ENCODE measurements around the gene DIP2C.
"Not testable (repeated sequence)": the region's sequence is repeated elsewhere in the genome, so short reads cannot be mapped to it uniquely, and the experiment has no call there.

The DIP2C gene

DNA sequence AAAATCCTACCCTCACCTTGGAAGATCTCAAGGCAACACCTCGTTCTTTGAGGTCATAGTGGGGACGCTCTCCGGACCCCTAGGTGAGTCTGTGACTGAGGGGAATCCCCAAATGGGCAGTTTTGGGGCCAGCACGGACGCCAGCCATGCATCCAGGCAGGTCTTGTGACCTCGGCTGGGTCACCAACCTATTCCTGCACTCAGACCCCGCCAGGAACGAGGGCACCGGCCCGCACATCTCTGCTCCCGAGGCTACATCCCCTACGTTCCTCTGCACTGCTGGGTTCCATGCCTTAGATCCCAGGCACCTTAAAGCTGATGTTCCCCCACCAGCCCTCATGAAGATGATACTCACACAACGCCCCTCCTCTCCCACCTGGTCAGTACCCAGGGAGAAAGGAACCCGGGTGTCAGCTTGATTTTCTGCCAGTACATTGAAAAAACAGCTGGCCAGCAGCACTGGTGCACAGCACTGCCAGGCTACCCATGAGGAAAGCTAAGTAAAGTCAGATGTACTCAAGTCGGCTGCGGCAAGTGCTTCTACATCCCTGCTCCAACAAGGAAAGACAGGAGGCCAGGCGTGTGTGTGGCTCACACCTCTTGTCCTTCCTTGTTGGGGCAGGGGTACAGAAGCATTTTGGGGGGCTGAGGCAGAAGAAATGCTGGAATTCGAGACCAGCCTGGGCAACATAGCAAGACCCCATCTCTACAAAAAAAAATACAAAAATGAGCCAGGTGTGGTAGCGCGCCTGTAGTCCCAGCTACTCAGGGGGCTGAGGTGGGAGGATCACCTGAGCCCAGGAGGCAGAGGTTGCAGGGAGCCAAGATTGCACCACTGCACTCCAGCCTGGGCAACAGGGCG is 48.1 kb downstream of the DIP2C start:
- DNase-seq (ENCODE audit: low read depth in 2 of 2) = no peak

DNA sequence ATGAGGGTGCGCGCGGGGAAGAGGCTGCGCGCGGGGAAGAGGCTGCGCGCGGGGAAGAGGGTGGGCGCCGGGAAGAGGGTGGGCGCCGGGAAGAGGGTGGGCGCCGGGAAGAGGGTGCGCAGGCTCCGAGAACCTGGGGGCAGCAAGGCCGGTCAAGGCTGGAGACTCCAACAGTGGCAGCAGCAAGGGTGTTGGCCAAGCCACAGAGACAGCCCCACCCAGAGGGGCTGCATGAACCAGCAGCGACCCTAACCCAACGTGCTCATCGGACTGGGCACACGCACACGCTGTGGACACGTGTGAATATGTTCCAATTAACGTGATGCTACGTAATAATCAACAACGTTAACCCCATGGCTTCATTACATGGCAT is 48.8 kb downstream of the DIP2C start:
- no peak for DNase-seq (ENCODE audit: low read depth in 2 of 2)

DNA sequence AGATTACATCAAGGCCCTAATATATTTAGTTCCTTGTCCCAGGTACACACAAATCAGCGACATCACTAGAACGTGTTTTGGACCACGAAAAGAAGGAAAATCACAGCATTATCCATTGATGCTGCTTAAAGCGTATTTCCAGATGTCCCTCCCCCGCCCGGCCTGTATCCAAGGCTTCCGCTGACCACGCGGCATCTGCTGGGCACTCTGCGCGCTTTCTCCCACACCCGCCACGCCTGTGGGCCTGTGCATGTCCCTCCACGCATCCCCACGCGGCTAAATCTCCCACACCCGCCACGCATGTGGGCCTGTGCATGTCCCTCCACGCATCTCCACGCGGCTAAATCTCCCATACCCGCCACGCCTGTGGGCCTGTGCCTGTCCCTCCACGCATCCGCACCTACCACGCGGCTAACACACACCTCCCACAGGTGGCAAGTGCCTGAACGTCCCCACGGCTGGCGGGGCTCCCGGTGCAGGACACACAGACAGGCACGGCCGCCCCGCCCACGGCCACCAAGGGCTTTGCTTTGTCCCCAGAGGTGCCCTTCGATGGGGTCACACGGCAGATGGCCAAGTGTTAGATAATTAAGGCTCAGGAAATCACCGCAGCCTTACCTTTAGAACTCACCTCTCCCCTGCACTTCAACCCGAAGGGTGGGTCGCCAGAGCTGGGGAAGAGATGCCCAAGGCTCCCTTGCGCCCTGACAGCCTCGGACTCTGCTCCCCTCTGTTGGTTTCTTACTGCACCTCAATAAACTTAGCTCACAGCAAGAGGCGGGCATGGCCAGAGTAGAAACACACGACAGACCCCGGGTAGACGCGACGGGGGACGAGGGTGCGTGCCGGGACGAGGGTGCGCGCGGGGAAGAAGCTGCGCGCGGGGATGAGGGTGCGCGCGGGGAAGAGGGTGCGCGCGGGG is 49.5 kb downstream of the DIP2C start:
- no peak for DNase-seq (ENCODE audit: low read depth in 2 of 2)

DNA sequence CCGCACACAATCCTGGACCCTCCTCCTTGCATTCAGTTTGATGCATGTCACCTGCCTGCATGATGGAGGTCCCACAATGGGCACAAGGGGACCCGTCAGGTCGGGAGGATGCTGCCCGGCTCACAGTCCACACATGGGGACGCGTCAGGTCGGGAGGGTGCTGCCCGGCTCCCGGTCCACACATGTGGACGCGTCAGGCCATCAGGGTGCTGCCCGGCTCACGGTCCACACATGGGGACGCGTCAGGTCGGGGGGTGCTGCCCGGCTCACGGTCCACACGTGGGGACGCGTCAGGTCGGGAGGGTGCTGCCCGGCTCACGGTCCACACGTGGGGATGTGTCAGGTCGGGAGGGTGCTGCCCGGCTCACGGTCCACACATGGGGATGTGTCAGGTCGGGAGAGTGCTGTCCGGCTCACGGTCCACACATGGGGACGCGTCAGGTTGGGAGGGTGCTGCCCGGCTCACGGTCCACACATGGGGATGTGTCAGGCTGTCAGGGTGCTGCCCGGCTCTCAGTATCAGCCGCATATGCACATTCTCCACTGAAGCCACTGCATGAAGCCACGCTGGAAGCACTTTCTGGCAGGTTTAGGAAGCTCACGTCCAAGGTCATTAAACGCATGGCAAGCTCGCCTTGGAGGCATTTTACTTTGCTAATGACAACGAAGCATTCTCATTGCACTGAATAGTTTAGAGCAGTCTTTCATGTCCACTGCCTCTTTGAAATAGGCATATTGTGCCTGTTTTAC is 50.3 kb downstream of the DIP2C start:
- no peak for DNase-seq (ENCODE audit: low read depth in 2 of 2)

DNA sequence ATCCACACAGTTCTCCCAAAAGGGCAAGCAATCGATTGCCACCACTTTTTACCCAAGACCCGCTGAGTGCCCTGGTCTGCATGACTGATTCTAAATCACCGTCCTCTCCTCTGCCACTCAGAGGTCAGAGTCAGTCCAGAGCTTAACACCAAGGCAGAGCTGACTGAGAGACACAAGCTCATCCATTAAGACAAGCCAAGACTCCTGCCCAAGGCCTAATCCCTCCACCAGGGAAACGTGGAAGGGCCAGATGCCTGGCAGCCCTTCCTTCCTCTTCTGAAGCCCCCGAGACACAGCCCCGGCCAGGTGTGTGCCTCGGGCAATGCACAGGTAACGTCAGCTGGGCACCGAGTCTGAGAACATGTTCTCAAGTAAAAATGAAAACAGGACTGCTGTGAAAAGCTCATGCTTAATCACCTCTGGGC is 51.7 kb downstream of the DIP2C start:
- no peak for DNase-seq (ENCODE audit: low read depth in 2 of 2)

DNA sequence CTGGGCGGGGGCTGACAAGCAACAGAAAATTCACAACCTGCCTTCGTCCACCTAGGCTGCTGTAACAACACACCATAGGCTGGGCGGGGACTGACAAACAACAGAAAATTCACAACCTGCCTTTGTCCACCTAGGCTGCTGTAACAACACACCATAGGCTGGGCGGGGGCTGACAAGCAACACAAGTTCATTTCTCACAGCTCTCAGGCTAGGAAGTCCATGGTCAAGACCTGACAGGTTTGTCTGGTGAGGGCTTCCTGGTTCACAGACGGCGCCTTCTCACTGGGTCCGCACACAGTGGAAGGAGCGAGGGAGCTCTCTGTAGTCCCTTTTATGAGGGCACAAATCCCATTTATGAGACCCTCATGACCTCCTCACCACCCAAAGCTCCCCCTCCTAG is 52.2 kb downstream of the DIP2C start:
- no peak for DNase-seq (ENCODE audit: low read depth in 2 of 2)

DNA sequence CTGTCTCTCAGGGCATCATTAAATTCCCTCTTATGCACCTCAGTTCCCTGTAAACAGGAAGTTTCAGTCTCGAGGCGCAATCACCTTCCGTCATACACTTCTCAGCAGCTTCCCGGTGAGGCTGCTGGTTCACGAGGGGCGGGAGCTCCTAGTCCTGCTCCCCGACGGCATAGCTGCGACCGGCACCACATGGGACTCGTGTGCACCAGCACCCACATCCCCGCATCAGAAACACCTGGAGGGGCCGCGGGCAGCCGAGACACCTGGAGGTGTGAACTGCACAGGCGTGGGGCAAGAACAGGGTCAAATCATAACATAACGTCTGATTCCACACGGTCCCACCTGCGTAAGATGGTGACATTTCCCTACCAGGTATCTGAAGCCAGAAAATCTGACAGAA is 52.7 kb downstream of the DIP2C start:
- DNase-seq (ENCODE audit: low read depth in 2 of 2) = no peak

DNA sequence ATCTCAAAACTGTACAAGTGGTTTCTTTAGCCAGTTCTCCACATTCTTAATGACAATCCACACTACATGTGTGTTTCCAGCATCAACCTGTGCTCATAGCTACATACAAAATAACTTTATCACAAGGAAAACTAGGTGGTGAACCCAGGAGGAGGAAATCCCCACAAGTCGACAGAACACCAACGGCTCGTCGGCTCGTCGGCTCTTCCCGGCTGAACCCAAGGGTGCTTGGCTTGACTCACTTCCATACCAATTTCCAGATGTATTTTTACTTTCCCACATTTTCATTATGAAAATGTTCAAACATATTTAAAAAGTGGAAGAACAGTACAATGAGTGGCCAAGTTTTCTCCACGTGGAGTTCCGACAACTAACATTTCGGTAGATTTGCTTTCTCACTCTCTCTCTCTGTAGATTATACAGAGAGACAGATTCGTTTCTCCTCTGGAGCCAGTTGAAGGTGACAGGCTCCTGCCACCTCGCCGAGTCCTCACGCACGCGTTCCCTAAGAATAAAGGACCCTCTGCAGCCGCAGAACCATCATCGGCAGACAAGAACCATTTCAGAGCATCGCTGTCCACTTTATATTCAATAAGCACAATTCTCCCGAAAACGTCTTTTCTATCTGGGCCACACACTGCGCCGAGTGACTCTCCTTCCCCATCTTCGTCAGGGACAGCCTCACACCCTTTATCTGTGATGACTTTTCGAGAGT is 53.3 kb downstream of the DIP2C start:
- DNase-seq (ENCODE audit: low read depth in 2 of 2) = no peak

DNA sequence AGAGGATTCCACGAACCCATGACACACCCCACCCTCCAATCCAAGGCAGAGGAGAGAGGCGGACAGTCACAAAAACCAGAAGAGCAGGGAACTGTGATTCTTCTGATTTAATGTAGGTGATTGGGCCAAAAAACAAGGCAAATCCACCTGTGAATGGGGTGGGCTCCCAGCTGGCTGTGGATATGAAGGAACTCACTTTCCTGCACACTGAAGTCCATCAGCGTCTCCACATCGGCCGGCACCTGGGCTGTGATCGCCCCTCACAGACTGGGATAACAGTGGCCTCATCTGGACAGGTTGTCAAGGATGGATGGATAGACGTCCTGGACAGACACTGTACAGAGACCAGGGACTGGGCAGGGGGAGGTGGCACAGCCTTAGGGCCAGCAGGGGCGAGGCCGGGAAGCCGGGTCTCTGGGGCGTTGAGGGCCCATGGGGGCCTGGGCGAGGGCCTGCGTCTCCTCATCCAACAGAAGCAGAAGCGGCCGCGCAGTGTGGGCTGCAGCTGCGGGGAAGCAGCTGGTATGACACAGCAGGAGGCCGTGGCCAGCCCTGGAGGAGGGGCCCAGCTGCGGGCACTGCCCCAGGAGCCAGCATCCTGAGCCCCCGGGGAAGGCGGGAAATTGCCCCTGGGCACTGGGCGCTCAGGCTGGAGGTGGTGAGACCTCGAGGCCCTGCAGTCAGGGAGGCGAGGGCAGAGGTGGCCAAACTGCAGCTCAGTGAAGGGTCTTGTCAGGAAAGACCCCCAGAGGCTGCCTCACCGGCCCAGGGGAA is 54.2 kb downstream of the DIP2C start:
- no peak for DNase-seq (ENCODE audit: low read depth in 2 of 2)

DNA sequence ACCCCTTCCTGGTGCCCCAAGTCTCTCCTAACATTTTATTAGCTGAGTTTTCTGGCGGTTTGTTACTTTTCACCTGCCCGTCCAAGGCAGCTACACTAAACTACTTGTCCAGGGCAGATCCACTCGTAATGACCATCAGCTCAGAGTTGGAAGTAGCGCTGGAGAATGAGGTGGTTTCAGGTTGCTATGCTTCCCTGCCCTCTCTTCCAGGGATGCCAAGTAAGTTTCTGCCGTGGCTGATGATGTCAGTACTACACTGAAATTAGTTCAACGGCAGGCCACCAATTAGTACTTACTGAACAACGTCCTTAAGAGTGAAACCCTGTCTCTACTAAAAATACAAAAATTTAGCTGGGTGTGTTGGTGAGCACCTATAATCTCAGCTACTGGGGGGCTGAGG is 55.2 kb downstream of the DIP2C start:
- no peak for DNase-seq (ENCODE audit: low read depth in 2 of 2)

DNA sequence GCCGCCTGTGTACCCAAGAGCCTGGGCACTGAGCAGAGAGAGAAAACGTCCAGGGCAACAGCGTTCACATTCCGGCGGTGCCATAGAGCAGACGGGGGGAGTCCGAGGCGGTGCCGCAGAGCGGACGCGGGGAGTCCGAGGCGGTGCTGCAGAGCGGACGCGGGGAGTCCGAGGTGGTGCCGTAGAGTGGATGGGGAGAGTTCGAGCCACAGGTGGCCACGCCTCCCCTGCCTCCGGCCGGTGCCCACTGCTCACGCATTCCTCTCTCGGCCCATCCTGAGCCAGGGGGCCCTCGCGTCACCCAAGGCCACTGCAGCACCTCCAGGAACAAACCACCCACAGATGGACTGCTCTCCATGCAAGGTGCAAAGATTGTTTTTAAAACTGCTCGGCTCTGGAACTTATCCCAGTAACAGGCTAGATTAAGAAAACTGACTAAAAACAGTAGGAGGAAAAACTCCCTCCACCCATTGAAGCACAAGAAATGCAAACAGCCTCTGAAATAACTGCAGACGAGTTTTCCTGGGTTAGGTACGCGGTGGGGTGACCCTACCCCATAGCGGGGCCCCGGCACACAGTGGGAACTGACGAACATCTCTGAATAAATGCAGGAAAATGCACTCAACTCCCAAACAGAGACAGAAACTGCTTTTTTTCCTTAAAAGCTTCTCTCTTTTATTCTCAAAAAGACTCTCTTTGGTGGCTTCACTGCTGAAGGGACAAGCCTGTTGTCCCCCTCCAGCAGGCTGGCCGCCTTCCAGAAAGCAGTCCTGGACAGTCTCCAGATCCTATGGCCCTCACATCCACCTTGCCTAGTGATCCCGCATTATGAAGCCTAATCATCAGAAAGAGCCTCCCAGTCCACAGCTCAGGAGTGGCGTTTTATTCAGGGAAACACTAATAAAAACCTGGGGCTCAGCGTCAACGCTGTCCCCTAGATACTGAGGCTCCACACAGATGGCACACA is 55.9 kb downstream of the DIP2C start:
- no peak for DNase-seq (ENCODE audit: low read depth in 2 of 2)

DNA sequence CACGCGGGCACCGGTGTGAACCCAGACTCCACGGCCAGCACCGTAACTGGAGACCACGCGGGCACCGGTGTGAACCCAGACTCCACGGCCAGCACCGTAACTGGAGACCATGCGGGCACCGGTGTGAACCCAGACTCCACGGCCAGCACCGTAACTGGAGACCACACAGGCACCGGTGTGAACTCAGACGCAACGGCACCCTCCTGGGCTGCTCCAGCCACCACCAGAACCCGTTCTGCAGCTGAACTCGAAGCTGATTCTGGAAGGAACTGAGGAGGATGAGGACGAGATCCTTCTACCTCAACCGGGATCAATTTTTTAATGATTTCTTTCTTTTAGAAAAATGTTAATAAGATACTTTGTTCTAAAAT is 56.7 kb downstream of the DIP2C start:
- not testable (repeated sequence) for DNase-seq (ENCODE audit: low read depth in 2 of 2)

DNA sequence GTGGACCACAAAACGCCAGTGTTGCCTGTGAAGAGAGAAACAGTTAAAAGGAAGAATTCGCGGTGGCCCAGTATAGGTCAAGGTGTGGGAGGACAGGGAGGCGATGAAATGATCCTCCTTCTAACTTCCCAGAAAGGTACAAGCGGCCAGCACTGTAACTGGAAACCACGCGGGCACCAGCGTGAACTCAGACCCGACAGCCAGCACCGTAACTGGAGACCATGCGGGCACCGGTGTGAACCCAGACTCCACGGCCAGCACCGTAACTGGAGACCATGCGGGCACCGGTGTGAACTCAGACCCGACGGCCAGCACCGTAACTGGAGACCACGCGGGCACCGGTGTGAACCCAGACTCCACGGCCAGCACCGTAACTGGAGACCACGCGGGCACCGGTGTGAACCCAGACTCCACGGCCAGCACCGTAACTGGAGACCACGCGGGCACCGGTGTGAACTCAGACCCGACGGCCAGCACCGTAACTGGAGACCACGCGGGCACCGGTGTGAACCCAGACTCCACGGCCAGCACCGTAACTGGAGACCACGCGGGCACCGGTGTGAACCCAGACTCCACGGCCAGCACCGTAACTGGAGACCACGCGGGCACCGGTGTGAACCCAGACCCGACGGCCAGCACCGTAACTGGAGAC is 57.2 kb downstream of the DIP2C start:
- DNase-seq (ENCODE audit: low read depth in 2 of 2) = not testable (repeated sequence)

DNA sequence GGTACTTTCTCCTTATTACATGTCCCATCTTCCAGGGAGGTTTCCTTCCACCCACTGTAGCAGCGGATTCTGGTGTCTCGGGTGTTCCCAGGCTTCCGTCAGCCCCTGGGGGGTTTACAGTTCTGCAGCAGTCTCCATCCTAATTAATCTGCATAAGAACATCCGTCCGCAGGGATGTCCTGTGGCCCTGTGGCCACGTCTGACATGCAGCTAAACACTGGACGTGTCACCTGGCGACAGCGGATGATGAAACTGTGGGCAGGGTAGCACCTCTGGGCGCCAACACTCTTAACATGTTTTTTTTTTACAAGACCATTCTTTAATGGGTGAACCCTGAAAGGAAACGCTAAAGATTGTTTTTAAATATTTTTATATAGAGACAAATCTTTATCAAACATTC is 58.2 kb downstream of the DIP2C start:
- DNase-seq (ENCODE audit: low read depth in 2 of 2) = no peak

DNA sequence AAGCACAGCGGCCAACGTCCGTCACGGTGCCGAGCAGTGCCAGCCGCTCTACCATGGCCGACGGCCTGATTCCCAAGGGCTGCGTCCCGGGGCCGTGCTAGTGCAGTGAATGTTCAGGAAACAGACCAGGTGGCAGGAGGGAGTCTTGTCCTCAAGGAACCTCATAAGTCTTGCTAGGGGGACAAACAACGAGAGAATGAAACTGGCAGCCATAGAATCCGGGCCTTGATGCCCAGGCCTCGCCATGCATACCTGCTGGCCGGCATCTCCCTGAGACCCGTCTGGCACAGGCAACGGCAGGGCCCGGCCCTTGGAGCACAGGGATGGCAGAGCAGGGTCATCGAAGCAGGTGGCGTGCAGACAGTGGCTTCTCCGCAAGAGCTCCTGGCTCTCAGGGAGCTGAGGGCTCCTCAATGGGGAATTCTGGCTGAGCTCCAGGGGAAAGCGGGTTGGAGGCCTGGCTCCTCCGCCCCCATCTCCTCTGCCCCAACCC is 58.8 kb downstream of the DIP2C start:
- DNase-seq (ENCODE audit: low read depth in 2 of 2) = no peak

DNA sequence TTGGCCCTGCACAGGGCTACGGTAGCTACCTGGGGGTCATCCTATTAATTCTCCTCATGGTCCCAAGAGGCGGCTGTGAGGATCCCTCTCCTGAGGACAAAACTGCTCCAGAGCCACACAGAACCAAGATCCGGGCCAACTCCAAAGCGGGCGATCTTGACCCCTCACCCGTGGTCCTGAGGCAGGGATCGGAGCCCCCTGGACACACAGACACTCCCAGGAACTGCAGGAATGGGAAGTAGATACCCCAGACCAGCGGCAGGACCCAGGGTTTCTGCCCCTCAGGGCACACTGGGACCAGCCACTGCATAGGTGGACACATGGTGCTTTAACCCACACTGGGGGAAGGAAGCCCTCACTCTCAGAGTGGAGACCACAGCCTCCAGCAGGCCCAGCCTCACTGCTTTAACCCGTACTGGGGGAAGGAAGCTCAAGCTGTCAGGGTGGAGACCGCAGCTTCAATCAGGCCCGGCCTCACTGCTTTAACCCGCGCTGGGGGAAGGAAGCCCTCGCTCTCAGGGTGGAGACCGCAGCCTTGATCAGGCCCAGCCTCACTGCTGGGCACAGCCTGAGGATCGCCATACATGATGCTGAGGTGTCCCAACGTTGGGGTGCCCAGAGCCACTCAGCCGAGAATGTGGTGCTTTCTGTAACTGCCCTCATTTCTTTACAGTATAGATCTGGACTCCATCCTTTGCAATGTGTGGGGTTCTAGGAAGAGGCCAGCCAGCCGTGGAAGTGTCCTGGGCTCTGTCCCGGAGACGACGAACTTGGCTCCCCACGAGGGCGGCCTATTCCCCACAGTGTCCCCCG is 60.1 kb downstream of the DIP2C start:
- DNase-seq (ENCODE audit: low read depth in 2 of 2) = no peak

DNA sequence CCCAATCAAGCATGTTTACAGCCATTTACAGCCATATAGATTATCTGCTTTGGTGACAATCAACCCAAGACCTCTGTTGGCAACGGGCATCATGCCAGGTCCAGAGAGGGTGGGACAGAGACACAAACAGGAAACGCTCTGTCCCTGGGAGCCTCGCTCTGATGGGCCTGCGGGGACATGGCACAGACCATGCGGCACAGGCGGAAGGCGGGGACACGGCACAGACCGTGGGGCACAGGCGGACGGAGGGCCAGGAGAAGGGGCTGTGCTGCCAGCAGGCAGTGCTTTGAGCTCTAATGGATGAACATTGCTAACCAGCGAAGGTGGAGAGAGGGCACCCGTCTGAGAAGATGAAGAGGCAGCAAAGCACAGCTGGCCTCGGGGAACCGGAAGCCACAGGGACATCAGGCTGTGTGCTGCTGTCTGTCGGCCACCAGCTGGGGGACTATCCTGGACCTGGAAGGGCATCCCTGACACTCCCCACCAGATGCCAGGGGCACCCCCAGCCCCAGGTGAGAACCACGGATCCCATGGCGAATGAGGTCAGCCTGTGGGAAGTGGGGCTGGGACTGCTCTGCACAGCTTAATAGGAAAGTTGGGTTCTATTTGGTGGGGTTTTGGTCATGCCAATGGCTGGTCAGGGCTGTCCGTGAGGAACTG is 61.0 kb downstream of the DIP2C start:
- no peak for DNase-seq (ENCODE audit: low read depth in 2 of 2)

Data from stimulated activated CD8-positive, alpha-beta memory T cell treated with anti-CD3 and anti-CD28 coated beads, Interleukin-2, amount 100 ng/mL, for 48 hours (primary cell).